Cerebellar nuclear complex (tissue), 1 donor: ENCODE data around the gene TNFAIP1.
"Not testable (repeated sequence)": the region's sequence is repeated elsewhere in the genome, so short reads cannot be mapped to it uniquely, and the experiment has no call there.

ENCODE experiments used
- DNase-seq, 2 experiments: peaks; one replicate each; lab custom pipeline; 2025; lab: John Stamatoyannopoulos, UW

TNFAIP1 gene

DNA sequence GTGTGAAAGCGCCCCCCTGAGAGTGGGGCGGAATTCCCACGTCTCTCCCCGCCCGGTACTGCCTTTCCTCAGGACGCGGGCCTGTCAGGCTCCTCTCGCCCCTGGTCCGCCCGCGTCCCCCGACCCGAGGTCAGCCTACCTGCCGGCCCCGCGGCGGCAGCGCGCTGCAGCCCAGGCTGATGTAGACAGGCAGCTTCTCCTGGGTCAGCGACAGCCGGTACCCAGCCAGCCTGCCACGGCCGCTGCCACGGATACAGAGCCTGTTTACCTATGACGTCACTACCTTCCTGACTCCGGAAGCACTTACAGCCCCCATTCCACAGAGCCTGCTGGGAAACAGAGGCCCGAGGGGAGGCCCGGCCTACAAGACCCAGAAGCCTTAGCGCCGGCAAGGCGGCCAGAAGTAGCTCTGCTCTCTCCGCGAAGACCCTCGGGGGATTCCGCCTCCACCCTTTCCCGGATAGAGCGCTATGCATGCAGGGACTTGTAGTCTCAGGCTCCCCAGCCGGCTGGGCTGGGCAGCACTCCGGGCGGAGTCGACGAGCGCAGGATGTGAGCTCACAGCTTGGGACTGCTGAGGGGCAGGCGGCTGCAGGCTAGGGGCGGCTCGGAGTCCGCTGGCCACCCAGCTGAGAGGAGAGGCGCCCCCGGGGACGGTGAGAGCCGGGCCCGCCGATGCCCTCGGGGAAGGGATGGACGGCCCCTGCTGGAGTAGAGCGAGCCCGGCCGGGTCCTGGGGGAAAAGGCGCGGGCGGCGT is at the start of gene TNFAIP1, which contains the start of gene IFT20:
Gene TNFAIP1 (plus strand): TSS at position 561 of the 758 bp plus-strand sequence. CDS start 3,761 bp downstream, outside the sequence.
Gene IFT20 (minus strand): TSS at position 272 of the 758 bp plus-strand sequence. CDS start 3,487 bp downstream, outside the sequence.
- DNase-seq = peak; percentile 98

- no peak for DNase-seq
These were observed 49.6 kb upstream of the TNFAIP1 start for GRCh38 chr17:28285965-28286364.

DNA sequence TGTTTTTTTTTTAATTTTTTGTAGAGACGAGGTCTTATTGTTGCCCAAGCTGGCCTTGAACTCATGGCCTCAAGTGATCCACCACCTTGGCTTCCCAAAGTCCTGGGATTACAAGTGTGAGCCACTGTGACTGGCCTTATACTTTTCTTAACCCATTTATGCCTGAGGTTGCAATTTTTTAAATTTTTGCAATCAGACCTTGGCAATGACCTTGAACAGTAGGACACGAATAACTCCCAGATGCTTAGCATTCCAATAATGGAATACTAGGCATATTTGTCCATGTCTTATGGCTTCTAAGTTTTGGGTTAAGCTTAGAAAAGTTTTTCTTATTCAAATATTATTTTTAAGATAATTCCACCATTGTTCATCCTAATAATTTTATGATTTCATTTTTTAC is 44.9 kb upstream of the TNFAIP1 start:
- no peak for DNase-seq

DNA sequence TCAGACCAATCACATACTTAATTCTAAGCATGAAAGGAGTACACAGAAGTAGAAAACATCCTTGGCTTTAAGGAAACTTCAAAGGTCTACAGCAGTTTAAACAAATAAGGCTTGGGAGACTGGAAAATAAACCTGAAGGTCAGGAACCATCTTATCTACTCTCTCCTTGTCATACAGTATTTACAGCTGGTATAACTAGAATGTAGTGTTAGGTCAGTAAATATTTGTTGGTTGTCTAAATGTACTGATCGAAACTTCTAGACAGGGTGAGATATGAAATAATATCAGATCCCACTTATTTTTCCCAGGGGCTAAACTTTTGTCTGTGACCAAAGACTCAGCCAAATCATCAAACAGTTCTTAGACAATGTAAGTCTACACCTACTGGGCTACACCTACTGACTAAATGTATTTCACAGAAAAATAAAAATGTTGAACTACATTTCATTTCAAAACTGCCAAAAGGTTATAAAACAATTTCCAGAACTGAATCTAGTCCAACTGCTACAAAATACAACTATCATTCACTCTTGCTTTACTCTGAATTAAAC is 43.7 kb upstream of the TNFAIP1 start:
- no peak for DNase-seq

- DNase-seq = not testable (repeated sequence)
These were observed 42.7 kb upstream of the TNFAIP1 start for GRCh38 chr17:28292878-28293277.

GRCh38 chr17:28293994-28294393 is 41.6 kb upstream of the TNFAIP1 start:
- no peak for DNase-seq

DNA sequence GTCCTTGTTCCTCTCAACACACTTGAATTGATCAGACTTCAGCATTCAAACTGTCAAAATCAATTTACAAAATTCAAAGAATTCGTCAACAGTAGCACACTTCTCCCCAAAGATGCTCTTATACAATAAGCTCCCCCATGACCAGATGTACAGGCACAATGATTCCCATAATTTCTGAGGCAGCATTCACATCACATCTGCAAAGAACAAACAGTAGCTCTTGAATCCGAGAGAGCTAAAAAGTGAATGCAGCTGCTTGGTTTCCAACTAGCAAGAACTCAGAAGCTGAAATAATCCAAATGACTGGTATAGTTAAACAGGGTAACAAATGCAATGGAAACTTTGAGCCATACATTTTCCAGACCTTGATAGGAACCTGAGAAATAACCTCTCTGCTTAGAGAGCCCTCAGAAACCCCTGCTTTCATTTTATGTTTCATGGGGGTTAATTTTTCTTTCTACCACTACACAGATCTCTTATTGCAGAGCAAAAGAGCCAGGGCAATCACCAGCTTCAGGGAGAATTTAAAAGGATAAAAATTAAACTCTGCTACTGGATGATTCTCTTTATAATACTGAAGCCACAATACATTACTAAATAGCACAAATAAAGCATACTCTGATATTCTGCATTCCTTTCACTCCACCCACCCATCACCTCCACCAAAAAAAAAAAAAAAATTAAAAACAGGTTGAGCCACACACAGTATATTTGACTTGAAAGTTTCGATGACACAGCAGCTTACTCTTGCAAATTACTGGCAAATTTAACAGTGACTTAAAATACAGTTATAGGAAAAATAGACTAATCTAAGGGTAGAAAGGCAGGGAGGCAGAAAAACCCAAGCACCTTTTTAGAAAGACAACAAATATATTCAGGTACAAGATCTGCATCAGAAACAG is 39.6 kb upstream of the TNFAIP1 start:
- no peak for DNase-seq

GRCh38 chr17:28298449-28298848 is 37.1 kb upstream of the TNFAIP1 start:
- no peak for DNase-seq

- DNase-seq = no peak
These were observed 28.6 kb upstream of the TNFAIP1 start for GRCh38 chr17:28306954-28307401.

- DNase-seq = no peak
These were observed 21.7 kb upstream of the TNFAIP1 start for GRCh38 chr17:28313841-28314240.

GRCh38 chr17:28315846-28316705 is 19.5 kb upstream of the TNFAIP1 start:
- no peak for DNase-seq

GRCh38 chr17:28317099-28317965 is 18.2 kb upstream of the TNFAIP1 start:
- DNase-seq = no peak

- DNase-seq = no peak
These were observed 17.4 kb upstream of the TNFAIP1 start for GRCh38 chr17:28317966-28318758.

DNA sequence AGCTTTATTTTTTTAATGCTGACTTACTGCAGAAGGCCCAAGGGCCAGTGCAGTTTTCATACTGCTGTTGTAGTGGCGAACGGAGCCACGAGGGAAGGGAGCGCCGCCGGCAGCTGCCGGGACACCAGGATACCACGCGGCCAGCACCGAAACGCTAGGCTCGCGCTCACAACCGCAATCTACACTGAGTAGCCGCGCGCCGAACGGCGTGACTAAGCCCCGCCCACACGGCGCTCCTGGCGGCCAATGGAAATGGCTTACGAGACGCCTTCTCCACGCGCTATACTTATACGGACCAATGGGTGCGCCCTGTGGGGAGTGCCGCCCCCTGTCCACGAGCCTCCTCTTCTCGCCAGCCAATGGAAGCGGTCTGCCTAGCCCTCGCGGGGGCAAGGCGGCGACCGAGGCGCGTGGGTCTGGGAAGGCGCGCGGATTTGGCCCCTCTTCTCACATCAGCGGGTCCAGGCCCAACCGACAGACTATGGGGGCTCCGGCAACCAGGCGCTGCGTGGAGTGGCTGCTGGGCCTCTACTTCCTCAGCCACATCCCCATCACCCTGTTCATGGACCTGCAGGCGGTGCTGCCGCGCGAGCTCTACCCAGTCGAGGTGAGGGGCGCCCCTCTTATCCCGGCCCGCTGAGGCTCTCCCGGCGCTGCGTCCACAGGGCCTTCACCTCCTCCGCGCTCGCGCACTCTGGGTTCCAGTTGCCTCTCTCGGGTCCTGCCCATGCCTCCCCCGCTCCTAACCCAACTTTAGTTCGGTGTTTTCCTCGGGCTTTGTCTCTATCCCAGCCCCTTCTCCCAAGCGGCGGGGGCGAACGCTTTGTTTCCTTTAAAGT is 16.6 kb upstream of the TNFAIP1 start, which contains the start of gene TMEM97:
Gene TMEM97 (plus strand): TSS at position 442 of the 839 bp plus-strand sequence. CDS start 40 bp downstream, at position 482.
- peak; percentile 67 to 92 for DNase-seq

DNA sequence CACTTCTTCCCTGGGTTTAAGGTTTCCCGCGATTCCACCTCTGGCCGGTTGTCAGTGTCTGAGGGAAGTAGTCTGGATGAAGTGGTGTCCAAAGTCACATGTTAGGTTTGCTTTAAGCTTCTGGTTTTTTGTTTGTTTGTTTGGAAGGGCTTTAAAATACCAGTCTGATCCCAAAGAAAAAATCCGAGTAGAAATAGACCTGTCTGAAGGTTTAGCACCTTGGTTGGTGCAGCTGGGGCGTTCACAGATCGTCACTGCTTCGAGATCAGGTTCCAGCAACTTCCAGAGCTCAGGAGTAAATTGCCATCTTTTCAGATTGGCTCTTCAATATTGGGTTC is 16.0 kb upstream of the TNFAIP1 start:
- no peak for DNase-seq

GRCh38 chr17:28320215-28321061 is 15.1 kb upstream of the TNFAIP1 start:
- no peak for DNase-seq

GRCh38 chr17:28324267-28324745 is 11.3 kb upstream of the TNFAIP1 start:
- DNase-seq = no peak

- DNase-seq = no peak
These were observed 10.8 kb upstream of the TNFAIP1 start for GRCh38 chr17:28324781-28325180.
